Endothelial cell of umbilical vein (primary cell): ENCODE results near the gene MYT1. TPM values are rescaled to one million over a fixed set of nuclear protein-coding genes. Genes with fewer than 3 reads are reported as not detected.

Experiments used
- BruUV-seq: library from RNA; stranded (reverse); fragments of 400-500 nt; replicated peaks from 2 replicates; lab custom pipeline; 2021; lab: Mats Ljungman, UMichigan
- CTCF ChIA-PET: fragments of 300-600, 350-600 bp; sonication (Branson Sonifier 250); formaldehyde crosslinking; loops from one replicate; lab custom pipeline; 2021; ENCODE audit warnings: antibody characterized with exemption, inconsistent platforms; lab: Charles Lee
- POLR2A ChIA-PET: fragments of 300-600, 350-600 bp; sonication (Branson Sonifier 250); formaldehyde crosslinking; loops from one replicate; lab custom pipeline; 2021; ENCODE audit warnings: antibody characterized with exemption, inconsistent platforms; lab: Charles Lee
- DNase-seq: peaks from one replicate; pipeline ENCODE4 v3.0.0-alpha.2; 2011; ENCODE audit warnings: low read depth, low spot score
- FAIRE-seq: peaks from 2 replicates; lab custom pipeline; 2011; peaks lifted over from hg19 to GRCh38; lab: Jason Lieb, UNC
- H2AFZ ChIP-seq: 2 replicates; pipeline ENCODE4 v1.6.0; 2012; ENCODE audit warnings: low read depth, low read length, control low read depth, inconsistent platforms
- H3K27ac ChIP-seq: 2 replicates; pipeline ENCODE4 v1.5.1; 2011; ENCODE audit warnings: low read depth, mild to moderate bottlenecking, control low read depth, low read length, moderate library complexity; ENCODE audit not compliant: insufficient read depth
- H3K27me3 ChIP-seq, 2 experiments: 2 replicates each; pipeline versions ENCODE4 v1.6.0 to v1.6.1; 2011; ENCODE audit warnings: low read length in 2 of 2, mixed read lengths in 1 of 2; ENCODE audit not compliant: control insufficient read depth in 2 of 2, insufficient read depth in 2 of 2
- H3K36me3 ChIP-seq, 2 experiments: 2 replicates in 1 of 2; 3 replicates in 1 of 2; pipeline ENCODE4 v1.5.1; 2011; ENCODE audit warnings: low read length in 2 of 2, mild to moderate bottlenecking in 1 of 2, moderate library complexity in 1 of 2; ENCODE audit not compliant: control insufficient read depth in 2 of 2, insufficient read depth in 2 of 2; ENCODE audit errors: extremely low read depth in 1 of 2
- H3K4me1 ChIP-seq: 3 replicates; pipeline ENCODE4 v1.5.1; 2011; ENCODE audit warnings: mild to moderate bottlenecking, low read length; ENCODE audit not compliant: control insufficient read depth, insufficient read depth; ENCODE audit errors: extremely low read depth
- H3K4me2 ChIP-seq: 2 replicates; pipeline ENCODE4 v1.6.1; 2011; ENCODE audit warnings: low read length, control low read depth, mixed read lengths; ENCODE audit not compliant: insufficient read depth
- H3K4me3 ChIP-seq, 3 experiments: fragments of 200-600 bp in 1 of 3; sonication (generic), shearing (Covaris generic) in 1 of 3; replicated peaks in 1 of 3; 2 replicates each; pipeline ENCODE4 v1.5.1; 2011 to 2016; ENCODE audit warnings: control low read depth in 3 of 3, low read length in 3 of 3, mild to moderate bottlenecking in 2 of 3, inconsistent platforms in 1 of 3, low read depth in 1 of 3, moderate library complexity in 1 of 3; ENCODE audit not compliant: insufficient read depth in 1 of 3
- H3K79me2 ChIP-seq: 2 replicates; pipeline ENCODE4 v1.6.0; 2012; ENCODE audit warnings: low read length, inconsistent platforms; ENCODE audit not compliant: control insufficient read depth, insufficient read depth
- H3K9ac ChIP-seq: replicated peaks from 2 replicates; pipeline ENCODE3; 2011; ENCODE audit warnings: low read length, control low read depth; ENCODE audit not compliant: insufficient read depth; ENCODE audit errors: extremely low read depth
- H3K9me1 ChIP-seq: replicated peaks from 3 replicates; pipeline ENCODE4 v1.6.0; 2011; ENCODE audit warnings: mild to moderate bottlenecking, low read length; ENCODE audit not compliant: control insufficient read depth, insufficient read depth; ENCODE audit errors: extremely low read depth
- H3K9me3 ChIP-seq: replicated peaks from 2 replicates; pipeline ENCODE4 v1.5.1; 2012; ENCODE audit warnings: low read length, inconsistent platforms; ENCODE audit not compliant: control insufficient read depth, insufficient read depth
- H4K20me1 ChIP-seq: replicated peaks from 2 replicates; pipeline ENCODE3; 2011; ENCODE audit warnings: mild to moderate bottlenecking, low read length; ENCODE audit not compliant: control insufficient read depth, insufficient read depth; ENCODE audit errors: extremely low read depth
- EZH2 ChIP-seq: IDR thresholded peaks from 2 replicates; pipeline ENCODE4 v1.6.1; 2012; ENCODE audit warnings: borderline replicate concordance, low read depth, mild to moderate bottlenecking, moderate library complexity, low read length, inconsistent platforms; ENCODE audit not compliant: severe bottlenecking
- FOS ChIP-seq: IDR thresholded peaks from 2 replicates; pipeline ENCODE4 v1.6.1; 2011; ENCODE audit warnings: mild to moderate bottlenecking, low read length, moderate library complexity, borderline replicate concordance; ENCODE audit not compliant: insufficient read depth
- GATA2 ChIP-seq: IDR thresholded peaks from 2 replicates; pipeline ENCODE4 v1.7.0; 2011; ENCODE audit warnings: low read depth, mild to moderate bottlenecking, moderate library complexity, mixed read lengths, low read length; ENCODE audit not compliant: insufficient read length, insufficient read depth
- MYC ChIP-seq: IDR thresholded peaks from one replicate; pipeline ENCODE4 v1.6.1; 2011; ENCODE audit warnings: mild to moderate bottlenecking, low read depth, low read length
- POLR2A ChIP-seq: IDR thresholded peaks from 2 replicates; pipeline ENCODE4 v1.6.1; 2012; ENCODE audit warnings: low read depth, mild to moderate bottlenecking, control low read depth, low read length
- POLR2AphosphoS5 ChIP-seq: IDR thresholded peaks from 2 replicates; pipeline ENCODE4 v1.6.1; 2012; ENCODE audit warnings: low read depth, mild to moderate bottlenecking, control low read depth, low read length, moderate library complexity; ENCODE audit not compliant: insufficient read depth
- dilution Hi-C: fragments of 300-500 bp; cut with MboI; formaldehyde crosslinking; loops from one replicate; pipeline ENCODE4 v1.15.0; 2019; ENCODE audit warnings: low sequenced_read_pairs; ENCODE audit not compliant: extremely low pct_ligation_motif_present
- intact Hi-C: fragments of 100-400 bp; cut with micrococcal nuclease; formaldehyde crosslinking; loops from one replicate; pipeline ENCODE4 v1.10.0; 2022
- polyA plus RNA-seq, 4 experiments: library from polyadenylated mRNA; depleted of rRNA in 3 of 4; stranded (reverse) in 3 of 4; unstranded in 1 of 4; fragments of >200 nt; gene quantifications; 2 replicates each; pipeline versions ENCODE4 v1.2.1 to v1.2.3, GENCODE V29; 2011 to 2012; ENCODE audit warnings: missing spikeins in 1 of 4
- total RNA-seq: library from RNA; stranded (reverse); gene quantifications from 2 replicates; pipeline ENCODE4 v1.2.3, GENCODE V29; 2021

MYT1 gene
- total and polyA plus RNA-seq, 2 donors (not counting 3 experiments of a cell fraction or from before 2014, with no cell fraction given) = not detected

DNA sequence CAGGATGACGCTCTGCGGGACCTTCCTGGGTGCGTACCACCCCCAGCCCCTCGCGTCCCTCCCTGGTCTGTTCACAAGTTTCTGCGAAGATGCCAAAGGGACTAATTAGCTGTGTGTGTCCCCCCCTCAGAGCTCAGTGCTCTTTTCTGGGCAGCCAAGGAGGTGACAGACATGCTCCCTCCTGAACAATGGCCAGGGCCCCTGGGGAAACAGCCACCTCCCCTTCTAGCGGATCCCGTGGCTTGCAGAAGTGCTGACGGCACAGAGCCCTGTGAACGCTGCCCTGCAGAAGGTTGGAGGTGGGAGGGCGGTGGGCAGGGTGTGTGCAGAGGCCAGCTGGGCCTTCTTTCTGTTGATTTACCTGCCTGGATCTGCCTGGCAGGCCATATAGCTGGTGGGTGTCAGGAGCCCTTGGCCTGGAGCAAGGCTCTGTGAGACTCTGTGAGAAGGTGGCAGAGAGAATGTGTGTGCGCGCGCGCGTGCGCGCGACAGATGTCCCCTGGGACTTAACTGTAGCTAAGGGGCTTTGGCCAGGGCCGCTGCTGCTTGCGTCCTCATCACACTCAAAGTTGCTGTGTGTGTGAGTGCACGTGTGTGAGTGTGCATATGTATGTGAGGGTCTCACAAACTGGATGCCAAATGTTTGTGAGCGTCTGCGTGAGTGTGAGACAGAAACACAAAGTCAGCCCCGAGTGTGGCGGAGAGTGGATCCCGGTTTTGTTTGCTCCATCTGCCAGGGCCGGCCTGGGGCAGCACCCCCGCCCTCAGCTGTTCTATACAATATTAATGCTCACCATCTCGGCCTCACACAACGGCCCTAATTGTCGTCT, 3.5 kb upstream of the MYT1 start:
- Histone ChIP-seq H3K4me1 (no peaks in the 10 kb centered on the region), H3K79me2 (no peaks in the 10 kb centered on the region), H3K4me2 (no peak overlapping the region), H2AFZ (no peak overlapping the region), H3K27me3 (peaks cover 13 to 22% of the 10 kb centered on the region in 2 experiments), H4K20me1 (no peaks in the 10 kb centered on the region), H3K9ac (no peak overlapping the region), H3K36me3 (no peaks in the 10 kb centered on the region), H3K27ac (no peak overlapping the region), H3K9me1 (no peaks in the 10 kb centered on the region), H3K9me3 (no peaks in the 10 kb centered on the region), H3K4me3 (no peak overlapping the region)
- FAIRE-seq (no peak), DNase-seq (no peak)
- intact Hi-C loops (no loop called here), dilution Hi-C loops (no loop called here)
- TF ChIP-seq FOS (no peak), MYC (no peak), GATA2 (no peak), POLR2A (no peak), EZH2 (no peak)
- CTCF ChIA-PET = no interaction called here
- BruUV-seq = no TSS peak
- POLR2A ChIA-PET = no interaction called here

DNA sequence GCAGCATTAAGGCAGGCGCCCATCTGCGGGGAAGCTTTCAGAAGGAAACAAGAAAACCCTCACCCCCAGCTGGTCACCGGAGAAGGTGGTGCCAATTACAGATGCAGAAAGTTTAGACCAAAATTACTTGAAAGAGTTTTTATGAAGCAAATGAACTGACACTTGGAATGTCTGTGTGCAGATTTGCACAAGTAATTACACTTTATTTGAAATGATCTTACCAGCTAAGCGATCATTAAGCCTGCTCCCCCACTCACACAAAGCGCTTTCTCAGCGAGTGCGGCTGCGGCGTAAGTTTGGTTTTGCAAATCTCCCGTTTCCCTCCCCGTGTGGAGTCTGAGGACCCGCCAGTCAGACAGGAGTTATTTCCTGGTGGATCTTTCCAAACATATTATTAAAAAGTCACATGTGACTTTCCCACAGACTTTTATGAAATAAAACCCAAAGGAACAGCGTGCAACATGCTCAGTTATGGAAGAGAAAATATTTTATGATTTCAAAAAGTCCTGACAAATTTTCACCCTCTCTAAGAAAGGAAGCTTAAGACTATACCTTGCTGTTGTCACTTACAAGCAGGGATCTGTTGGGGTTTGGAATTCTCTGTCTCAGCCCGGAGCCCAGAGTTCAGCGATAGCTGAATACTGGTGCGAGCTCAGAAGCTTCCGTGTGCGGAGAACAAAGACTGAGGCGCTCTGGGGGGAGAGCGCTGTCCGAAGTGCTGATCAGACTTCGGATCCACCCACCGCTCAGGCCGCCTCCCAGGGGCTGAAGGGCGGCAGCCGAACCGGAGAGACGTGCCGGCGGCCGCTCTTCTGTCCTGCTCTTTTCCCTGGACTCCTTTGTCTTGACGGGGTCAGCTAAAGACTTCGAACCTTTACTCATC, 2.7 kb upstream of the MYT1 start:
- Histone ChIP-seq H3K27ac (no peak overlapping the region), H3K9me1 (no peaks in the 10 kb centered on the region), H3K4me1 (no peaks in the 10 kb centered on the region), H2AFZ (no peak overlapping the region), H3K9me3 (no peaks in the 10 kb centered on the region), H3K9ac (no peak overlapping the region), H3K4me2 (no peak overlapping the region), H3K27me3 (peaks cover 13 to 22% of the 10 kb centered on the region in 2 experiments), H4K20me1 (no peaks in the 10 kb centered on the region), H3K79me2 (no peaks in the 10 kb centered on the region), H3K4me3 (no peak overlapping the region), H3K36me3 (no peaks in the 10 kb centered on the region)
- BruUV-seq = no TSS peak
- FAIRE-seq (peak; percentile 38), DNase-seq (peak; percentile 35)
- intact Hi-C loops (no loop called here), dilution Hi-C loops (no loop called here)
- CTCF ChIA-PET = no interaction called here
- POLR2A ChIA-PET = no interaction called here
- TF ChIP-seq EZH2 (peak; percentile 72), POLR2AphosphoS5 (no peak)
